ENCODE data around the gene ZCCHC7. TPM values are rescaled to one million over a fixed set of nuclear protein-coding genes. Genes with fewer than 3 reads are reported as not detected.
A peak's percentile ranks its signal among the peaks of the same experiment; 100 is the strongest.
"Not testable (repeated sequence)": the region's sequence is repeated elsewhere in the genome, so short reads cannot be mapped to it uniquely, and the experiment has no call there.

The ZCCHC7 gene
- total RNA-seq, 1 donor from 2014 or later: 6.3 TPM

DNA sequence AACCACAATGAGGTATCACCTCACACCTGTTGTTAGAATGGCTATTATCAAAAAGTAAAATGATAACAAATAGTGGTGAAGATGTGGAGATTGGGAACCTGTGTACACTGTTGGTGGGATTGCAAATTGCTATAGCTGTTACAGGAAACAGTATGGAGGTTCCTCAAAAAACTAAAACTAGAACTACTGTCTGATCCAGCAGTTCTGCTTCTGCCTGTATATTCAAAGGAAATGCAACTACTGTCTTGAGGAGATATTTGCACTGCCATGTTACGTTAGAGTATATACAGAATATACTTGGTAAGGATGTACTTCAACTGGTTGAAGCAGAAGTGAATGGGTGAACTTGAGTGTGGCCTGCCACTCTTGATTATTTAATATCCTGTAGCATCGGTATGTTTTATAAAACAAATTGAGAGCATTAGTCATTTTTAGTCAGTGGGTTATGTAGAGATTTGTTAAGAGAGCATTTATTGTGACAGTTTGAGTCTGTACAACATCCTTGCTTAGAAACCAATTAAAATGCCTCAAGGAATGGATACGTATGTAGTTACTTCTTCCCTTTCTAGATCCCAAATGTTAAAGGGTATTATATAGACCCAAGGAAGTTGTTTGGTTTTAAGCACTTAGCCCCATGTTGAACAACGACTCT is 37.5 kb downstream of the ZCCHC7 start:
- intact Hi-C loops (cut with DNase I): no loop called here
- DNase-seq (no peak), ATAC-seq (ENCODE audit: poor library complexity) (no peak)

DNA sequence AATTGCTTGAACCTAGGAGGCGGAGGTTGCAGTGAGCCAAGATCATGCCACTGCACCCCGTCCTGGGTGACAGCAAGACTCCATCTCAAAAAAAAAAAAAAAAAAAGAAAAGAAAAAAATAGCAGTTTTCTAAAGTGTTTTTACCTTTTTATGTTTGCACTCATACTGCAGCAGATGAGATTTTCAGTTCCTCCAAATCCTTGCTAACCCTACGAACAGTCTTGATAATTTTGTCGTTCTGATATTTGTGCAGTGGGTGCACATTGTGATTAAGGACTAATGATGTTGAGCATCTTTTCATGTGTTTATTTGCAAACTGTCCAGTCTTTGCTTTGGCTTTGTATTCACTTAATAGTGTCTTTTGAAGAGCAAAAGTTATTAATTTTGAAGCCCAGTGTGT is 42.9 kb downstream of the ZCCHC7 start:
- ATAC-seq (ENCODE audit: poor library complexity) (no peak), DNase-seq (no peak)
- intact Hi-C loops (cut with DNase I): no loop called here

DNA sequence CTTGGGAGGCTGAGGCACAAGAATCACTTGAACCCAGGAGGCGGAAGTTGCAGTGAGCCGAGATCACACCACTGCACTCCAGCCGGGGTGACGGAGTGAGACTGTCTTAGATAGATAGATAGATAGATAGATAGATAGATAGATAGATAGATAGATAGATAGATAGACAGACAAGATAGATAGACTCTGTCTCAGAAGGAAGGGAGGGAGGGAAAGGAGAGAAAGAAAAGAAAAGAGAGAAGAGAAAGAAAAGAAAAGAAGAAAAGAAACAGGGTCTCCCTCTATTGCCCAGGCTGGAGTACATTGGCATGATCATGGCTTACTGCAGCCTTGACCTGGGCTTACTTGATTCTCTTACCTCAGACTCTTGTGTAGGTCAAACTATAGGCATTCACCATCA is 44.0 kb downstream of the ZCCHC7 start:
- ATAC-seq (ENCODE audit: poor library complexity); intact Hi-C loops (cut with DNase I); DNase-seq: not testable (repeated sequence)

DNA sequence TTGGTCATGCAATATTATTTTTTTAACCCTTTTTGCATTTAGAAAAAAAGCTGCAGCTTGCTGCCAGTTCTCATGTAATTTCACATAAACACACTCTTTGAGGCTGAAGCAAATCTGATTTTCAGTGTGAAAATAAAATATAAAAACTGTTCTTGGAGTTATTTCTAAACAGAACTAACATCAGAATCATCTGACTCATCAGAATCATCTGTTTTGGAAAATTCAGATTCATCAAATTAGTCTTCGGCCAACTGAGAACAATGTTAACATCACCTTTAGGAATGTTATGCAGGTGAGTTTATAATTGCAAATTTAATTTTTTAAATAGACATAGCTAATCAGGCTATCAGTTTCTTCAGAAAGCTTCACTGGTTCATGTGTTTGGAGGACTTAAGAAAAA is 45.3 kb downstream of the ZCCHC7 start:
- no peak for DNase-seq
- ATAC-seq (ENCODE audit: poor library complexity): no peak
- intact Hi-C loops (cut with DNase I): no loop called here

DNA sequence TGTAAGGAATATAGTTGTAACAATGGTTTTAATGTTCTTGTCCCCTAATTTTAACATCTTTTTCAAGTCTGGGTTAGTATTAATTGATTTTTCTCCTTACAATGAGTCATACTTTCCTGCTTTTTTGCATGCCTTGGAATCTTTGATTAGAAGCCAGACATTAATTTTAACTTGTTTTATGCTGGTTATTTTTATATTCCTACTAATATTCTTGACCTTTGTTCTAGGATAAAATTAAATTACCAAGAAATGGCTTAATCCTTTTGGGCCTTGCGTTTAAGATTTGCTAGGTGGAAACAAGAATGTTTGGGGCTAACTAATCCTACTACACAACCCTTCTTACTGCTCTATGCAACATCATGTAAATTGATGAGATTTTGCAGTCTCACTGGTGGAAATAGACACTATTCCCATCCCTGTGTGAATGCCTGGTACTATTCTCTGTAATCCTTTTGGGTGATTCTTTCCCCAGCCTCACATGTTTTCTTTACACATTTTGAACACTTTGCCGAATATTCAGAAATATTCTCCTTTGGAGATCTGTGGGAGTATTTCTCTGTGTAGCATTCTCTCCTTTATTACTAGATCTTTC is 47.2 kb downstream of the ZCCHC7 start:
- no peak for DNase-seq
- intact Hi-C loops (cut with DNase I): no loop called here
- no peak for ATAC-seq (ENCODE audit: poor library complexity)

DNA sequence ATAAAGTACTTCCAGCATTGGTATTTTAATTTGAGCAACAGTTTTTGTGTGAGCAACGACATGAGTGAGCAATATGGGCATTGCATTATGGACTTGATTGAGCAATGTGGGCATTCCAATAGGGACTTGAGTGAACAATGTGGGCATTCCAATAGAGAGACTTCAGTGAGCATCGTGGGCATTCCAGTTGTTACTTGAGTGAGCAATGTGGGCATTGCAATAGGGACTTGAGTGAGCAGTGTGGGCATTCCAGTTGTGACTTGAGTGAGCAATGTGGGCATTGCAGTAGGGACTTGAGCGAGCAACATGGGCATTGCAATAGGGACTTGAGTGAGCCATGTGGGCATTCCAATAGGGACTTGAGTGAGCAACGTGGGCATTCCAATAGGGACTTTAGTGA is 52.2 kb downstream of the ZCCHC7 start:
- intact Hi-C loops (cut with DNase I): no loop called here
- no peak for ATAC-seq (ENCODE audit: poor library complexity)

DNA sequence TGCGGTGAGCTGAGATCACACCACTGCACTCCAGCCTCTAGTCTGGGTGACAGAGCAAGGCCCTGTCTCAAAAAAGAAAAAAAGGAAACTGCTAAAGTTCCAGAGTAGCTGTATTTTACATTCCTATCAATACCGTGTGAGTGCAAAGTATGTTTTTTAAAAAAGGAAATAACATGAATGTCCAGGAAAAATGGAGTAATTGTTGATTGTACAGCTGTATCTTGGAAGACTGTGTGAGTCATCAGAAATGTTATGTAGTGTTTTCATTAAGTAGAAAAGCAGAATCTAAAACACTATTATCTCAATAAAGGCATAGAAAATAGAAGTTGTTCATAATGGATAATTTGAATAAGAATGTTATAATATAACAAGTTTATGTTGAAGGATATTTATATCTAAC is 53.9 kb downstream of the ZCCHC7 start:
- ATAC-seq (ENCODE audit: poor library complexity) (no peak), DNase-seq (no peak)
- intact Hi-C loops (cut with DNase I): no loop called here

More for the DNA sequence above, 52.2 kb downstream of the ZCCHC7 start:
- no peak for DNase-seq

DNA sequence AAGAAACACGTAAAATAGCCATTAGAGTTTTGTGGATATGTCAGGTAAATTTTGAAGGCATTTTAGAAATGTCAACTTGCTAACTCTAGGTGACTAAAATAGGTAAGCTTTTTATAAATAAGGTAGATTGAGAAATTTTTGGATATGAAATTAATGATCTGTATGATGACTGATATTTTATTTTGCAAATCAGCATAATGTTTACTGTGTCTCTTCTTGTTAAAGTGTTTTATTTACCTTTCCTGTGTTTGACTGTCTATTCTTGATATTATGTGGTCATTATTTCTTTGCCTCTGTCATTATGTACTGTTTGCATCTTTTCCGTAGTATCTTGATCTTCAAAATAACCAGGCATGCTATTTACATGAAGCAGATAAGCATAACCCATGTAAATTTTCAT is 58.4 kb downstream of the ZCCHC7 start:
- intact Hi-C loops (cut with DNase I): no loop called here

DNA sequence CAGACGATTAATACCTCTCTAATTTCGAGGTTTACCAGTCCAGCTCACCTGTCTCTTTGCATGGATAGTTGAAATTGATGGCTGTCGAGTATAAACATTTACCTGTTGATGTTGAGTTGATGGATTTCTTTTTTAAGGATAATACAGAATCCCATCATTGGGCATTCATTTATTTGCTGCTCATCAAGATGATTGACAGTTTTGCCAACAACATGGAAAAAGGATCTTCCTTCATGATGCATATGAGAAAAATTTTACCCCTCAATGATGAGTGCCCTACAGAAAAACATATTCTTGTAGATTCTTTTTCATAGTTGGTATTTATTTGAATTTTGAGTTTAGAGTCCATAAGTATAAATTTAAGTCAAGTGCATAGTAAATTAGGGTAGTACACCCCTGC is 59.2 kb downstream of the ZCCHC7 start:
- DNase-seq (no peak), ATAC-seq (ENCODE audit: poor library complexity) (no peak)
- intact Hi-C loops (cut with DNase I): no loop called here

More for the DNA sequence above, 58.4 kb downstream of the ZCCHC7 start:
- DNase-seq (no peak), ATAC-seq (ENCODE audit: poor library complexity) (no peak)

DNA sequence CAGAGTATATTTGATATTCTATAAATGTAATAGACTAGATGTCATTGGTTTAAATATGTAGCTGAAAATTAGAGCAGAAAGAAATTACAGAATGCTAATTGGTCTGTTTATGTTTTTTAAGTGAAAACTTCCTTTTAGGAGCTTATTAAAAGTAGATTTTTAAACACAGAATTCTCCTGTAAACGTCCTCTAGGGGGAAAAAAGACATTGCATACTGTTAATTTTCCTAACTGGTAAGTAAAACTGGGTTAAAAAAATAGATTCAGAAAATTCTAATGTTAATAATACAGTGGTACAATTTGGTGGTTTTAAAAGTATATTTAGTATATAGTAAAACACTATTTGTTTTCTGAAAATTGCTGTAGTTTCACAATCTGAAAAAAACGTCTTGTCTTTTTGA is 59.8 kb downstream of the ZCCHC7 start:
- no peak for DNase-seq
- intact Hi-C loops (cut with DNase I): no loop called here
- ATAC-seq (ENCODE audit: poor library complexity): no peak

DNA sequence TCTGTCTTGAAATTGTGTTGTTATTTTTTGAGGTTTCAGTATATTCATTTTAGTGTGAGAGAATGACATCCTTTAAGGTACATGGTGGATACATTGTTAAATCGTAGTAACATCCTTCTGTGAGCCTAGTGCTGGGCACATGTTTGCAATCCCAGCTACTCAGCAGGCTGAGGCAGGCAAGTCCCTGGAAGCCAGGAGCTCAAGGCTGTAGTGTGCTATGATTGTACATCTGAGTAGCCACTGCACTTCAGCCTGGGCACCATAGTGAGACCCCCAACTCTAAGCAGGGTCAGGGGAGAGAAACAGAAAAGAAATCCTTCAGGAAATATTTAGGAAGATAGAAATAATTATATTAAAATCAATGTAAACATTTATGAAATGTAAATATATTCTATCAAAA is 62.3 kb downstream of the ZCCHC7 start:
- intact Hi-C loops (cut with DNase I): no loop called here
- no peak for DNase-seq
- no peak for ATAC-seq (ENCODE audit: poor library complexity)

DNA sequence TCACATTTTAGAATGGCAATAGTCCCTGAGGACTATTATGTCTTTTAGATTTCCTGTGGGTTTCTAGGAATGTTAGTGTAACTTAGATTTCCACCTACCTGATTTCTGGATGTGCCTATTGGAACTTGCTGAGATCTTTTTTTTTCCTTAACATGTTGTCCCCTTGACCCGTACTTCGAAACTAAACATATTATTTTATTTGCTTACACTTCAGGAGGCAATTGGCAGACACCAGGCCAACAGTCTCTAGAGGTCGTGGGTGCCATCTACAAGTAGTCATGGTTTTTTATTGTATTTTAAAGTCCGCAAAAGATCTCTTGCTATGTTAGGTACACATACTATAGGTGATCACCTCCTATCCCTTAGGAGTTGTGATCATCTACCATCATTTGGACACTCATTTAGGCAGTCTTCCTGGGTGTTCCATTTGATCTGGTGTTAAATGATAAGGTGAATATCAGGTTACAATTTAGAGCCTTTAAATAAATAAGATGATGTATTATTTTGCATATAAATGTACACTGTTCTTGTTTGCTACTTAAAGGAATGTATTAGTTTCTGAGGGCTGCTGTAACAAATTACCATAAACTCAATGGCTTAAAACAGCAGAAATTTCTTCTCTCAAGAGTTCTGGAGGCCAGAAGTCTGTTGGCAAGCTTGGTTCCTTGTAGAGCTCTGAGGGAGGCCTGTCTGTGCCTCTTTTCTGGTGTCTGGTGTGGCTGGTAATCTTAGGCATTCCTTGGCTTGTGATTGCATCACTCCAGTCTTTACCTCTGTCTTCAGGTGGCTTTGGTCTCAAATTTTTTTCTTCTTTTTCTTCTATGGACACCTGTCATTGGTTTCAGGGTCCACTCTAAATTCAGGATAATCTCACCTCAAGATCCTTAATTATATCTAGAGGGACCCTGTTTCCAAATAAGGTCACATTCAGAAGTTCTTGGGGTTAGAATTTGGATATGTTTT is 64.8 kb downstream of the ZCCHC7 start:
- ATAC-seq (ENCODE audit: poor library complexity) (no peak), DNase-seq (no peak)
- intact Hi-C loops (cut with DNase I): no loop called here

DNA sequence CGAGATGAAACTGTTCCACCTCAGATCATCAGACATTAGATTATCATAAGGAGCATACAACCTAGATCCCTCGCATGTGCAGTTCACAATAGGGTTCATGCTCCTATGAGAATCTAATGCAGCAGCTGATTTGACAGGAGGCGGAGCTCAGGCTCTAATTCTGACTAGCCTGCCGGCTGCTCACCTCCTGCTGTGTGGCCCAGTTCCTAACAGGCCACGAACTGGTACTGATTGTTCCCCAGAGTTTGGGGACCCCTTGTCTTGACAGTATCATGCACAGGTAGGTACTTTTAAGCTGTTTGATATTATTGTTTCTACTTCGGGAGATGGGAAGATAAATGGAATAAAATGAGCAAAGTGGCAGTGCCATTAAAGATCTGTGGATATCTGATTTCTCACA is 66.9 kb downstream of the ZCCHC7 start:
- ATAC-seq (ENCODE audit: poor library complexity): no peak
- intact Hi-C loops (cut with DNase I): no loop called here
- no peak for DNase-seq

DNA sequence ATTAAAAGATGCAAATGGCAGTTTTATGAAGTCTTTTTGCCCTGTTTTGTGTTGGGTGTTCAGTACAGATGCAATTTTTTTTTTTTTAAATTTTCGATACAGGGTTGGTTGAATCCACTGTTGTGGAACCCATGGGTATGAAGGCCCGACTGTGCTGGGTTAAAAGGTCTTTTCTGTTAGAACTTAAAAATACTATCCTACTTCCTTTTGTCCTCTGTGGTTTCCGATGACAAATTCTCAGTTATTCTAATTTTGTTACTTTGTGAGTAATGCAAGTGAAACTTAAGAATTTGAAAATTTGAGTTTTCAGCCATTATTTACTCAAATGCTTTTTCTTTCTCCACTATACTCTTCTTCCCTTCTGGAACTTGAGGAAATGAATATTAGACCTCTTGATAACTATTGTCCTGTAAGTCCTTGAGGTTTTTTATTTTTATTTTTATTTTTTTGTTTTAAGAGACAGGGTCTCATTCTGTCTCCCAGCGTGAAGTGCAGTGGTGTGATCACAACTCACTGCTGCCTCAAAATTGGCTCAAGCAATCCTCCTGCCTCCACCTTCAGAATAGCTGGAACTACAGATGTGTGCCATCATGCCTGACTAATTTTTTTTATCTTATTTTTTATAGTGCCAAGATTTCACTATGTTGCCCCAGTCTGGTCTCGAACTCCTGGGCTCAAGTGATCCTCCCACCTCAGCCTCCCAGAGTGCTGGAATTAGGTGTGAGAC is 67.5 kb downstream of the ZCCHC7 start:
- ATAC-seq (ENCODE audit: poor library complexity) (no peak), DNase-seq (no peak)
- intact Hi-C loops (cut with DNase I): no loop called here

DNA sequence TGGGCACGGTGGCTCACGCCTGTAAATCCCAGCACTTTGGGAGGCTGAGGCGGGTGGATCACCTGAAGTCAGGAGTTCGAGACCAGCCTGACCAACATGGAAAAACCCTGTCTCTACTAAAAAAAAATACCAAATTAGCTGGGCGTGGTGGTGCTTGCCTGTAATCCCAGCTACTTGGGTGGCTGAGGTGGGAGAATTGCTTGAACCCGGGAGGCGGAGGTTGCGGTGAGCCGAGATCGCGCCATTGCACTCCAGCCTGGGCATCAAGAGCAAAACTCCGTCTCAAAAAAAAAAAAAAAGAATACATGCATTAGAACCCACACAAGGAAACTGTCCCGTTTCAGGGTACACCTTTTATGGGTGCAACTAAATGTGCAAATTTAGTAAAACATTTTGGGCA is 70.4 kb downstream of the ZCCHC7 start:
- DNase-seq; intact Hi-C loops (cut with DNase I); ATAC-seq (ENCODE audit: poor library complexity): not testable (repeated sequence)

DNA sequence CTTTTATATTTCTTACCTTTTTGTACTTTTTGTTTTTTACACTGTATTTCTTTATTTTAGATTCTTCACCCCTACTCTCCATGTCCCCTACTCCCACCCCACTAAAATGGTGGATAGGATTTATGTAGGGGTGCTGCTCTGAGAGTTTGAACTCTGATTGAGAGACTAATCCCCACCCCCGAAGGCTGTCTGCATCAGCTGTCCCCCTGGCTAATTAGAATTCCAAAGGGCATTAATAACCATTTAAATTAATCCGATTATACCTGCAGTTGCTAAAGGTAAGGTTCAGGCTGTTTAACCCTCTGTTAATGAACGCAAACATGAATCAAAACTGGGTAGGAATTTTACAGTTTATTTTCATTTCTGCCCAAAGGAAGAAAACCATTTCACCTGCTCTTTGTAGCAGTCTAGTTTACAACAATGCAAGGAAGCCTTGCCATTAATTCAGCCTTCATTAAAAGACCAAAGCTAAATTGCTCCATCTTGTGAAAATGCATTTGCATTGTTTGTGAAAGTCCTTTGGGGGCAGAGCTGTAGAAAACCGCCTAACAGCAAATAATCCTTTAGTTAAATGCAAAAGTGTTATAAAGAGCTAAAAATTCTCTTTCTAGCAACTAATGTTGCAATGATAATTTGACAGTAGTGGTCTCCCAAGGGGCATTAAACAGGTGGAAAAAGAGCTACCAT is 71.2 kb downstream of the ZCCHC7 start:
- DNase-seq (no peak), ATAC-seq (ENCODE audit: poor library complexity) (no peak)
- intact Hi-C loops (cut with DNase I): no loop called here

DNA sequence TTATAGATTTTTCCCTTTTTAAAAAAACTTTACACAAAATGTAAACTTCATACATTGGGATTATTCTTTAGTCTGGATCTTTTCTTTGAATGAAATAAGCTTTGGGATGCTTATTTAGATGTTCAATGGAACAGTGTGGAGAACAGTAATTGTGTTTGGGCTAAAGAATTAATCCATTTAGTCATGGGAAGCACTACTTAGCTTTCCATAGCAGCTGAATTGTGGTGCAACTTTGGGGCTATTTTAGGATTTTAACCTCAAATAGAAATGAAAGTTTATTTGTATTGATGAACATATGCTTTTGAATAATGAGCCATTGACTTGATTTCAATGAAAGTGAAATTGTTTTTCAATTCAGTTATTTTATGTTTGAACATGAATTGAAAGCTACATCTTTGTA is 72.4 kb downstream of the ZCCHC7 start:
- ATAC-seq (ENCODE audit: poor library complexity) (no peak), DNase-seq (no peak)
- intact Hi-C loops (cut with DNase I): no loop called here

DNA sequence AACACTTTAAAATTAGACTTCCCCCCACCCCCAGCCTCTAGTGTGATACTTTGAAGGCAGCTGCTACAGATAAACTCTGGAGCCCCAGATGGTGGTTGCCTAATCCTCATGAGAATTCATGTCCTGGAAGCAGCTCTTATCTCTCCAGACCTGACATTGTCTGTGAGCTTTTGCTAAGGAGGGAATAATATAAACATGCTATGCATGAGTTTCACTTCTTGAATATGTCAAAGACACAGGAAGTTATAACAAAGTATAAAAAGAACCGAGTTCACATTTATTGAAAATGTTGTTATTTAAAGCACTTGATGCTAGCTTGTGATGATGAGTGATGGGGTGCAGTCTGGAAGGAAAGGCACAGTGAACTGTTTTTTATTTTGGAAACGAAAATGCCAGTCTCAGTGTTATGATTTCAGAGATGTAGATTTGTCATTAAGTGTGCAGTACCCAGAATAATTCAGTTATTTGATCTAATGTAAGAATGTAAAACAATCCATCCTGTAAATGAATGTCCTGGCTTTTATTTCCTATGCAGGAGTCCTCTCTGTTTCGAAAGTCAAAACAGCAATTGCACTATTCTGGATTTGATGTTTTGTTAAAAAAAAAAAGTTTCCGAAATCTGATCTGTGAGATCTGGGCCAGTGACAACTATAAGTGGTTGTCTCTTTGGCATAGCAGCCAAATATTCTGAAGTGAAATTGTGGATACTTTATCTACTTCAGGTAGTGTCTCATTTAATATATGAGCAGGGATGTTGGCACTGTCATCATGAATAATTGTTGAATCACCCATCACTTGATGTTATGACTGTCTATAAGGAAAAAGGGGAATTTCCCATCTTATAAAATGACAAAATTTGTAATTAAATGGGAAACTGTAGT is 77.0 kb downstream of the ZCCHC7 start:
- DNase-seq: no peak
- peak; percentile 61 for ATAC-seq (ENCODE audit: poor library complexity)
- intact Hi-C loops (cut with DNase I): no loop called here
